Uterus (tissue), 4 donors: ENCODE results near the gene EPHB6. TPM values are rescaled to one million over a fixed set of nuclear protein-coding genes. Genes with fewer than 3 reads are reported as not detected.

Experiments
- DNase-seq, 2 donors: peaks; one replicate each; pipeline ENCODE4 v3.0.0-alpha.2; 2019 to 2020
- H3K27ac ChIP-seq, 2 donors: fragments of 200-600 bp; sonication (generic); 1 replicate in 1 of 2; 2 replicates in 1 of 2; pipeline ENCODE4 v1.5.1; 2016 to 2018
- H3K27me3 ChIP-seq, 2 donors: fragments of 200-600 bp; sonication (generic); one replicate each; pipeline ENCODE4 v1.5.1; 2018 to 2019; ENCODE audit warnings: control low read depth in 1 of 2
- H3K36me3 ChIP-seq, 2 donors: fragments of 200-600 bp; sonication (generic); one replicate each; pipeline ENCODE4 v1.5.1; 2019; ENCODE audit warnings: control low read depth in 1 of 2
- H3K4me1 ChIP-seq, 2 donors: fragments of 200-600 bp; sonication (generic); one replicate each; pipeline ENCODE4 v1.5.1; 2018 to 2019; ENCODE audit warnings: control low read depth in 1 of 2
- H3K4me3 ChIP-seq, 2 donors: fragments of 200-600 bp; sonication (generic); 1 replicate in 1 of 2; 2 replicates in 1 of 2; pipeline ENCODE4 v1.5.1; 2018 to 2019; ENCODE audit warnings: mild to moderate bottlenecking in 1 of 2
- H3K9me3 ChIP-seq, 2 donors: fragments of 200-600 bp; sonication (generic); one replicate each; pipeline ENCODE4 v1.5.1; 2019; ENCODE audit warnings: control low read depth in 1 of 2
- CTCF ChIP-seq, 4 experiments: fragments of 200-600 bp in 2 of 4; fragments of 450-650 bp in 2 of 4; sonication (generic) in 2 of 4; IDR thresholded peaks; one replicate each; pipeline ENCODE4 v1.5.1; 2016 to 2019; ENCODE audit warnings: antibody characterized with exemption in 4 of 4, mild to moderate bottlenecking in 2 of 4, moderate library complexity in 1 of 4
- POLR2A ChIP-seq, 2 donors: fragments of 450-650 bp; IDR thresholded peaks; one replicate each; pipeline ENCODE4 v1.6.1; 2016; ENCODE audit warnings: antibody characterized with exemption in 2 of 2, mild to moderate bottlenecking in 1 of 2, moderate library complexity in 1 of 2
- intact Hi-C: fragments of 100-400 bp; cut with DNase I; formaldehyde crosslinking; loops from one replicate; pipeline ENCODE4 v1.15.1; 2023; ENCODE audit warnings: low total_unique reads
- total RNA-seq, 4 donors: library from RNA; depleted of rRNA in 3 of 4; stranded (reverse); fragments of >200 nt in 3 of 4; gene quantifications; one replicate each; pipeline versions ENCODE4 v1.1.0 to v1.2.4, GENCODE V29; 2014 to 2023
- donor health status: DM: yes; HTN: yes; CAD: no.

The EPHB6 gene
- total RNA-seq, 4 donors from 2014 or later, result 1.5 to 34.6 (median 21.9) TPM

- H3K27ac ChIP-seq, result no peak overlapping the region
- TF ChIP-seq CTCF (IDR thresholded peaks at IDR 0.05) (no peak), POLR2A (IDR thresholded peaks at IDR 0.05) (no peak)
- H3K36me3 ChIP-seq, result no peaks in the 10 kb centered on the region
- no peaks in the 10 kb centered on the region for H3K4me1 ChIP-seq
- no peak overlapping the region for H3K4me3 ChIP-seq
- intact Hi-C loops, result no loop called here
- DNase-seq, result no peak
- H3K9me3 ChIP-seq, result no peaks in the 10 kb centered on the region
- no peaks in the 10 kb centered on the region for H3K27me3 ChIP-seq
These were observed 37.4 kb upstream of the EPHB6 start for GRCh38 chr7:142817506-142817905.

GRCh38 chr7:142819530-142819929 lies 35.3 kb upstream of the EPHB6 start:
- TF ChIP-seq POLR2A (IDR thresholded peaks at IDR 0.05) (no peak), CTCF (IDR thresholded peaks at IDR 0.05) (no peak)
- Histone ChIP-seq H3K36me3 (peaks cover 0 to 4% of the 10 kb centered on the region in 2 donors), H3K27ac (no peak overlapping the region), H3K4me3 (no peak overlapping the region), H3K27me3 (no peaks in the 10 kb centered on the region), H3K9me3 (no peaks in the 10 kb centered on the region), H3K4me1 (no peaks in the 10 kb centered on the region)
- DNase-seq, result no peak
- intact Hi-C loops, result no loop called here

GRCh38 chr7:142822714-142823113 lies 32.2 kb upstream of the EPHB6 start:
- H3K4me3 ChIP-seq, result no peak overlapping the region
- no peaks in the 10 kb centered on the region for H3K27me3 ChIP-seq
- H3K4me1 ChIP-seq, result no peaks in the 10 kb centered on the region
- TF ChIP-seq POLR2A (IDR thresholded peaks at IDR 0.05) (no peak), CTCF (IDR thresholded peaks at IDR 0.05) (no peak)
- no peaks in the 10 kb centered on the region for H3K9me3 ChIP-seq
- peaks cover 0 to 4% of the 10 kb centered on the region in 2 donors for H3K36me3 ChIP-seq
- intact Hi-C loops, result no loop called here
- no peak for DNase-seq
- no peak overlapping the region for H3K27ac ChIP-seq

- H3K9me3 ChIP-seq, result no peaks in the 10 kb centered on the region
- no peaks in the 10 kb centered on the region for H3K4me1 ChIP-seq
- H3K36me3 ChIP-seq, result peaks cover 0 to 4% of the 10 kb centered on the region in 2 donors
- no peak for DNase-seq
- H3K4me3 ChIP-seq, result no peak overlapping the region
- TF ChIP-seq CTCF (IDR thresholded peaks at IDR 0.05), result no peak
- TF ChIP-seq POLR2A (IDR thresholded peaks at IDR 0.05), result no peak
- no peak overlapping the region for H3K27ac ChIP-seq
- H3K27me3 ChIP-seq, result no peaks in the 10 kb centered on the region
- intact Hi-C loops, result no loop called here
These were observed 26.9 kb upstream of the EPHB6 start for GRCh38 chr7:142827951-142828500.

- no peak overlapping the region for H3K27ac ChIP-seq
- intact Hi-C loops, result no loop called here
- no peak for DNase-seq
These were observed 22.5 kb upstream of the EPHB6 start for GRCh38 chr7:142832417-142832816.

More at GRCh38 chr7:142832417-142832816, 22.5 kb upstream of the EPHB6 start:
- no peaks in the 10 kb centered on the region for H3K36me3 ChIP-seq
- no peaks in the 10 kb centered on the region for H3K4me1 ChIP-seq
- H3K9me3 ChIP-seq, result no peaks in the 10 kb centered on the region
- no peaks in the 10 kb centered on the region for H3K27me3 ChIP-seq
- H3K4me3 ChIP-seq, result no peak overlapping the region
- TF ChIP-seq POLR2A (IDR thresholded peaks at IDR 0.05), result no peak
- no peak for TF ChIP-seq CTCF (IDR thresholded peaks at IDR 0.05)
